ENCODE measurements around the gene NUP155.

DNA sequence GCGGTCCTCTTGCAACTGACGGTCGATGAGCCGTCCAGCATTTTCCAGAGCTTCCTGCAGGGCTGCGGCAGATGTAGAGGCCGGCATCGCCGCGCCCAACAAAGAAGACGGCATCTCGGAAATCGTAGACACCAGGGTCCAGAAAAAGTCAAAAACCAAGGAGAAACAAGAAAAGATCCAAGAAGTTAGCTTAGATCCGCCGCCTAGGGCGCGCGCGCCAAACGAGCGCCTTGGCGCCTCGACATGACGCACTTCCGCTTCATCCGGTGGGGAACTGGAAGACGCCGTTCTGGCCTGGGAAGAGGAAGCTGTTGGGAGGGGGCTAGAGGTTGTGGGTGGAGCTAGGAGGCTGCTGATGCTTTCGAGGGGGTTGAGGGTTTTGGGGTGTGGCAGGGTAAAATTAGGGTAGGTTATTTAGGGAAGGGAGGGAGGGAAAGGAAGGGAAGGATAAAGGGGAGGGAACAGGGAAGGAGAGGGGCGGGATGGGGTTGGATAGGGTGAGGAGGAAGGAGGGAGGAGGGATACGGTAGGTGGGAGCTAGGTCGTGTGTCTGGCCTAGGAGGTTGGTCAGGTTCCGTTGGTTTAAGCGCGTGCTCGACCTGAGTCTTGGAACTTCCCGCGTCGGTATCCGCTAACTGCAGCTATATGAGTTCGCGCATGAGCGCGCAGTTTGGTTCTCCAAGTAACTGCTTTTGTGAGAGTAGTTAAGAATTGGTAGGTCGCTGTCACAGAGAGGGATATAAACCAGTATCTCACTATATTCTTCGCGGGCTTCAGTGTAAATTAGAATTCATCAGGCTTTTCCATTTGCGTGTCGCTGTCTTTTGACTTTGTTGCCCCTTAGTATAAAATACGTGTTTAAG, at the start of gene NUP155:
- TF ChIP-seq, protein P1, sequence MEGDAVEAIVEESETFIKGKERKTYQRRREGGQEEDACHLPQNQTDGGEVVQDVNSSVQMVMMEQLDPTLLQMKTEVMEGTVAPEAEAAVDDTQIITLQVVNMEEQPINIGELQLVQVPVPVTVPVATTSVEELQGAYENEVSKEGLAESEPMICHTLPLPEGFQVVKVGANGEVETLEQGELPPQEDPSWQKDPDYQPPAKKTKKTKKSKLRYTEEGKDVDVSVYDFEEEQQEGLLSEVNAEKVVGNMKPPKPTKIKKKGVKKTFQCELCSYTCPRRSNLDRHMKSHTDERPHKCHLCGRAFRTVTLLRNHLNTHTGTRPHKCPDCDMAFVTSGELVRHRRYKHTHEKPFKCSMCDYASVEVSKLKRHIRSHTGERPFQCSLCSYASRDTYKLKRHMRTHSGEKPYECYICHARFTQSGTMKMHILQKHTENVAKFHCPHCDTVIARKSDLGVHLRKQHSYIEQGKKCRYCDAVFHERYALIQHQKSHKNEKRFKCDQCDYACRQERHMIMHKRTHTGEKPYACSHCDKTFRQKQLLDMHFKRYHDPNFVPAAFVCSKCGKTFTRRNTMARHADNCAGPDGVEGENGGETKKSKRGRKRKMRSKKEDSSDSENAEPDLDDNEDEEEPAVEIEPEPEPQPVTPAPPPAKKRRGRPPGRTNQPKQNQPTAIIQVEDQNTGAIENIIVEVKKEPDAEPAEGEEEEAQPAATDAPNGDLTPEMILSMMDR (IDR thresholded peaks at IDR 0.05) = no peak
- TF ChIP-seq, protein P2, sequence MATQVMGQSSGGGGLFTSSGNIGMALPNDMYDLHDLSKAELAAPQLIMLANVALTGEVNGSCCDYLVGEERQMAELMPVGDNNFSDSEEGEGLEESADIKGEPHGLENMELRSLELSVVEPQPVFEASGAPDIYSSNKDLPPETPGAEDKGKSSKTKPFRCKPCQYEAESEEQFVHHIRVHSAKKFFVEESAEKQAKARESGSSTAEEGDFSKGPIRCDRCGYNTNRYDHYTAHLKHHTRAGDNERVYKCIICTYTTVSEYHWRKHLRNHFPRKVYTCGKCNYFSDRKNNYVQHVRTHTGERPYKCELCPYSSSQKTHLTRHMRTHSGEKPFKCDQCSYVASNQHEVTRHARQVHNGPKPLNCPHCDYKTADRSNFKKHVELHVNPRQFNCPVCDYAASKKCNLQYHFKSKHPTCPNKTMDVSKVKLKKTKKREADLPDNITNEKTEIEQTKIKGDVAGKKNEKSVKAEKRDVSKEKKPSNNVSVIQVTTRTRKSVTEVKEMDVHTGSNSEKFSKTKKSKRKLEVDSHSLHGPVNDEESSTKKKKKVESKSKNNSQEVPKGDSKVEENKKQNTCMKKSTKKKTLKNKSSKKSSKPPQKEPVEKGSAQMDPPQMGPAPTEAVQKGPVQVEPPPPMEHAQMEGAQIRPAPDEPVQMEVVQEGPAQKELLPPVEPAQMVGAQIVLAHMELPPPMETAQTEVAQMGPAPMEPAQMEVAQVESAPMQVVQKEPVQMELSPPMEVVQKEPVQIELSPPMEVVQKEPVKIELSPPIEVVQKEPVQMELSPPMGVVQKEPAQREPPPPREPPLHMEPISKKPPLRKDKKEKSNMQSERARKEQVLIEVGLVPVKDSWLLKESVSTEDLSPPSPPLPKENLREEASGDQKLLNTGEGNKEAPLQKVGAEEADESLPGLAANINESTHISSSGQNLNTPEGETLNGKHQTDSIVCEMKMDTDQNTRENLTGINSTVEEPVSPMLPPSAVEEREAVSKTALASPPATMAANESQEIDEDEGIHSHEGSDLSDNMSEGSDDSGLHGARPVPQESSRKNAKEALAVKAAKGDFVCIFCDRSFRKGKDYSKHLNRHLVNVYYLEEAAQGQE (IDR thresholded peaks at IDR 0.05; ENCODE audit: insufficient read depth in 1 of 2, low read depth in 2 of 2, low read length in 1 of 2) = no peak
- TF ChIP-seq POLR2AphosphoS5 (IDR thresholded peaks at IDR 0.05; ENCODE audit: low read depth, low read length) (peak; percentile 95), TCF7L2 (IDR thresholded peaks at IDR 0.05; ENCODE audit: low read depth, low read length) (peak; percentile 98), SIN3A (IDR thresholded peaks at IDR 0.05; ENCODE audit: borderline replicate concordance, insufficient read depth, low read depth, low read length) (peak; percentile 57; the same call in 1 of the 2 replicates)
